Cardiac septum (tissue), 1 donor: ENCODE results near the gene FANCE. TPM values are rescaled to one million over a fixed set of nuclear protein-coding genes. Genes with fewer than 3 reads are reported as not detected.

Experiments
- DNase-seq: peaks from one replicate; pipeline ENCODE4 v3.0.0-alpha.2; 2020; ENCODE audit warnings: low spot score
- intact Hi-C: fragments of 100-400 bp; cut with DNase I; formaldehyde crosslinking; loops from one replicate; pipeline ENCODE4 v1.14.0; 2022
- total RNA-seq: library from RNA; stranded (reverse); fragmentation: NEBNext Ultra II Directional; extraction: Animal tissue kit (Norgen Biotek cat#: 25700); gene quantifications from one replicate; pipeline ENCODE4 v1.2.1, GENCODE V29; 2021
- donor health status: DM: no; HTN: no; CAD: no.

The FANCE gene
- total RNA-seq, 1 donor from 2014 or later: 2.9 TPM

DNA sequence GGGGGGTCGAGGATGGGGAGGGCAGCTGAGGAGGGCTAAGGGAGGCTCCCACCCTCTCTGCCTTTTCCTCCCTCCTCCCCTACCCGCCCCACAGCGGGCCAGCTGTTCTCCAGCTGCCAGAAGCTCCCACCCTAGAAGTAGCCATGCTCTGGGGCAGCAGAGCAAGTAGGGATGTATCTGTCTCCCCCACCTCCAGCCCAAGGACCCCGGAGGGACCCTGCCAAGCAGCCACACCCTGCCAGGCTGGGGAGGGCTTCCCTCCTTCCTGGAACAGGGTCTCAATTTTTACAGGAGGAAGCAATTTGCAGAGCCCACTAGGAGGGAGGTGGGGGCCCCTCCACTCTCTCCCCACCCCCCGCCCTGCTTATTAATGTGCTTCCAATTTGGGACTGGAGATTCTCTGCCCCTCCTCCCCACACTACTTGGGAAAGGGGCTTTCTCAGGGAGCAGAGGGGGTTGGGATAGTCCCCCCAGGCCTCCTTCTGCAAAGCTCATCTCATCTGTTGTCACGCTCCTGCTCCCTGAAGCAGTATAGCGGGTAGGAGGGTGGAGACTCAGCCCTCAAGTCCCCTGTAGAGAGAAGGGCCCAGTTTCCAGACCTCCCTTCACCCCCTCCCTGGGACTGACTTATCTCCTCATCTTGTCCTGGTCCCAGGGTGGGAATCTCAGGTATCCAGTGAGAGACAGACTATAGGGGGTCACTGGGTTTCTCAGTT, 40.3 kb downstream of the FANCE start:
- DNase-seq: no peak
- intact Hi-C loops: no loop called here

DNA sequence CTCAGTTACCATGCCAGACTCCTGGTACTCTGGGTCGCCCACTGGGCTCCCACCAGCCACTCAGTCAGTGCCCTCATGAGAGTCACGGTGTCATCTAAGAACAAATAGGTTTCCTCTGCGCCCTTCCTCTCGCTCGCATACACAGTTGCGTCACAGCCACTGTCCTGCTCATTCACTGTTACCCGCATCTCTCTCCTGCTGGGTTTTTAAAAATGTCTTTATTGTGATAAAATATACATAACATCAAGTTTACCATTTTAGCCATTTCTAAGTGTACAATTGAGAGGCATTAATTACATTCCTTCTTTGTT, 40.8 kb downstream of the FANCE start:
- intact Hi-C loops: no loop called here
- no peak for DNase-seq

DNA sequence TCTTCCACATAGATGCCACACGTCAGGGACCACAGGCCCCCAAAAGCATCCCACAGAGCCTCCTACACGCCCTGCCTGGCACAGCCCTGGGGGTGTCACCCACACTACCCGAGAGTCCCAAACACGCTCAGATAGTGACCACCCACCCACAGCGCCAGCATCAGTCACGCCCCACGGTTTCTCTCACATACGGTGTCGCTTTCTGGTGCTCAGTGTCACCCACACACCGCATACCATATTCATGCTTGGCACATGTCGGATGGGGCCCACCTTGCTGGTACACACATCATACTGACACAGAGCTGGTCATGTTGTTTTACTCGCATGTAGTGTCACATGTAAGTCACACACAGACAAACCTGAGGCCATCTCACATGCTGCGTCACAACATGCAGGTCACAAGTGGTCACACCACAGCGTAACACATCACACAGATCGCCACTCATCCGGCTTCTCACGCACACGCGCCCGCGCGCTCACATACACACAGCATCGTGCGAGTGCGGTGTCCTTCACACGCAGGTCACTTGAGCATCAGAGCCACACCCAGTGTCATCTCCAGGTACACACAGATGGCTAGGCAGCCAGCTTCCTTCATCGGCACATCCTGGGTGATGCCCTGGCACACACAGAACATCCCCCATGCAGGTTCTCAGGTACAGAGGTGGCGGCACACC, 41.3 kb downstream of the FANCE start:
- DNase-seq: no peak
- intact Hi-C loops: no loop called here

DNA sequence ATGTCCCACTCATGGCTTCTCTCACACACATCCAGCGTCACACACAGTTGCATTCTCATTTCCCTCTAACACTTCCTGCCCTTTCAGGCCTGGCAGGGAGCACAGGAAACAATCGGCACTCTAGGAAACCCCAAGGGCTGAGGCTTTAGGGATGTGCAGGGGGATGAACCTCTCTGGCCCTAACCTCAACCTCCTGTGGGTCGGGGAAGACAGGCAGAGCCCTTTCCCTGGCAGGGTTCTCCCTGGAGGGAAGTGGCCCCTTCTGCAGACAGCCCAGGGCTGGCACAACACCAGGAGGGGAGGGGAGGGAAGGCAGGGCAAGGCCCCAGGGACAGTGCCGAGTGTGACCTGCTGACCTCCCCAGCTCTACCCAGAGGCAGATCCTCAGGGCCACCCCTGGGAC, 42.0 kb downstream of the FANCE start:
- no peak for DNase-seq
- intact Hi-C loops: no loop called here

DNA sequence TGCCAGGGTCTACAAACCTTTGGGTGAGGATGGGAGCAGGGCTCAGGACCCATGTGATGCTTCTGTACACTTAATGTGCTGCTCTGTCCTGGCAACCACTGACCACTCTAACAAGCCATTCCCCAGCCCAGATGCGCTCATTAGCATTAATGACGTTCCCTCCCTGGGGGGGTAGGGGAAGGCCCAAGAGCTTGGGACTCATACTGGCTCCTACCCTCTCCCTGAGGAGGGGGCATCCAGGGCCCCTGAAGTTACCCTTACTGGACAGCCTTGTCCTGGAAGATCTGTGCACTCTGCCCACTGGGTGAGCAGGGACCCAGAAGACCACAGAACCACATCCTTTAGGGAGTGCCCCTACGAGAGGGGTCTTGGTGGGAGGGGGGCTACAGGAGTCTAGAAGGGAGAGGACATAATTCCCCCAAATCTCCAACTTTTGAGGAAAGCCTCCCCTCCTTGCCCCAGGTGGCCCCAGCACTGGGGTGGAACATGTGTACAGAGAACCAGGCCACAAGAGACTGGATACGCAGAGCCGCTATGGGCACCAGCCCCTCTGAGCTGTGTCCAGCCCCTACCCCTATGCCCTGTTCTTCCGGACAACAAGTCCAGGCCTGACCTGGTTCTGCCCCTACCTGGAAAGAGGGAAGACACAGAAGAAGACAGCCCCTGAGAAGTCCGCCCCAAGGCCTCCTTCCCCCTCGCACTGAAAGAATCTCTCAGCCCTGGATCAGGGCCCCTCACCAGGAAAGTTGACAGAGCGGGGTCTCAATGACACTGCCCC, 43.3 kb downstream of the FANCE start:
- intact Hi-C loops: no loop called here
- no peak for DNase-seq

DNA sequence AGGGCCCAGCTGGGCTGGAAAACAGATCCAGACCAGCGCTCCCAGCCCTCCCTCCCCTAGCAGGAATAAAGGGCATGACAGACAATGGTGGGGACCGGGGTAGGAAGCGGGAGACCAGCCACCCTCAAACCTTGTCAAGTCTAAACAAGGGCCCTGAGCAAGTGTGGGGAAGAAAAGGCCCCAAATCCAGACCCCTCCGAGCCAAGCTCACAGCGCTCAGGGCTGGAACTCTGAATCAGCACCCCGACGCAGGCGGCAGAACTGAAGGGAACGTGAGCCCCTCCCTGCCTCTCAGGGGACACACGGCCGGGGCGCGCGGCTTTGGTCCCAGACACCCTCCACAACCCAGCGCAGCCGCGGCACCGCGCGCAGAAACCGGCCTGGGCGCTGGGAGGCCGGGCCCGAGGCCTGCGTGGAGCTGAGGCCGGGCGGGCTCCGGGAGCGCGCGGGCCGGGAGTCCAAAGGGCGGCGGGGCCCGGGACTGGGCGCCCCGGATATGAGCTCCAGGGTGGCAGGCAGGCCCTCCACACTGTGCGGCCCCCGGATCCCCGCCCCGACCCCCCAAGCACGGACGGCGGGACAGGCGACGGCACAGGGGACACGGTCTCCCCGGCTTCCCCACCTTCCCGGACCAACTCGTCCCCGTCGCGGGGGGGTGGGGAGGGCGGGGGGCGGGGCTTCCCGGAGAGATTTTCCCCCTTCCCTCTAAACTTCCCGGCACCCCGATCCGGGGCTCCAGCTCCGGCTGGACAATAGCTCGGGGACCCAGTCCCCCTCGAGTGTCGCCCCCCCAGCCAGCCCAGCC, 44.1 kb downstream of the FANCE start:
- no peak for DNase-seq
- intact Hi-C loops: no loop called here

DNA sequence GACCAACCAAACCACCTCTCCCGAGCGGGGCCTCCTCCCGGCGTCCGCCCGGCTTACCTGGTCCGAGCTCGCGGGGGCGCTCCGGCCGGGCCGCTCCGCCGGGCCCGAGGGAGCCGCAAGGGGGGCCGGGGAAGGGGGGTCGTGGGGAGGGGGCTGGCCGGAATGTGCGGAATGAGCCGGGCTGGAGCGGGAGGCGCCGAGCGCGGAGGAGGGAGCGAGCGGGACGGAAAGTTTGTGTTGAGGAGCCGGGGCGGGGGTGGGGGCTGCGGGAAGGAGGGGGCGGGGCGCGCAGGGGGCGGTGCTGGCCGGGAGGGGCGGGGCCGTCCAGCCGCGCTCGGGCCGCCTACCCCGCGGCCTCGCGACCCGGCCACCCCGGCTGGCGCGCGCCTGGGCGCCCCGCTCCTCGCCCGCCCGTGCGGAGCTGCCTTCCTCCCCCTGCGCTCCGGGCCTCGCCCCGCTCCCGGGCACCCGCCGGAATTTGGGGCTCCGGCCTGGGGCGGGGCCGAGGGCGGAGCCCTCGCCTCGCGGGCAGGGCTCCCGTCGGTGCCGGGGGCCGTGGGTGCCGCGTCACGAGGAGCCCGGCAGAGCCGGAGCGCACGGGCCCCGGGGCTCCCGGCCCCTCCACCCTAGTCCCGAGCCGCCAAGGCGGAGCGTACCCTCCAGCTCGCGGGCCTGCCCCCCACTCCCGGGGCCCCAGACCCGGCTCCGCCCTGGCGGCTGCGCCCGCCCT, 44.9 kb downstream of the FANCE start, which contains the start of gene TEAD3:
TSS of gene TEAD3 (minus strand) at position 239 of the 730 bp plus-strand sequence.
- intact Hi-C loops: no loop called here
- DNase-seq: no peak

DNA sequence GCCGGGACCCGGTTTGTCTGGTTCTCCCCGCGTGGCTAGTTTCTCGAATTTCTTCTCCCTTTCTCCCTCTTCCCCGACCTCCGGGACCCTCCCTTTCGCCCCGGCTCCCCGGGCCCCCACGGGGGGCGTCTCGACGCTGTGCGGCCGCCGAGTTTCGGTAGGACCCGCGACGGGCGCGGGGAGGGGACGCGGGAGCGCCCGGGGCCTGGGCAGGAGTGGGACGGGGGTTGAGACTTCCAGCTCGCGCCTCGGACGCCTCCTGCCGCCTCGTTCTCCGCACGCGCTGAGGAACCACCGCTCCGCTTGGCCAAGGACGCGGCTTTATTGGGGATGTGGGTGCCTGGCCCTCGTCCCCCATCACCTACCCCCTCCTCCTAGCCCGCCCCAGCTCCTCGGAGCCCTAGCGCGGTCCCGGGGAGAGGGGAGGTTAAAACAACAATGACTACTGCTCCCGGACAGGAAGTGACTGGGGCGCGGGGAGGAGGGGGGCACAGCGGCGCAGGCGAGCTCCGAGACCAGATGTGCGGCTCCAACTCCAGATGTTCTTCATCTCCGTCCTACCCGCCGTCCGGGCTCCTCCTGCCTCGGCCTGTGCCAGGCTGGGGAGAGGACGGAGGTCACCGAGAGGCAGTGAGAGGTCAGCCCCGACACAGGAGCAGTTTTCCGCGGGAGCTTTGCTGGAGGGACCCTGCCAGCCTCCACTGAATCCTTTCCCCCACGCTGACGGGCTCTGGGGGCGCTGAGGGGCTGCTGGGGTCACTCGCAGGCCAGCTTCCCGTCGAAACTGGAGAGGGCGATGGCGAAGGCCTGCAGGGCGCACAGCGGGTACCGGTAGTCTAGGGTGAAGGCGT, 45.7 kb downstream of the FANCE start:
- DNase-seq: peak; percentile 84
- intact Hi-C loops: no loop called here

DNA sequence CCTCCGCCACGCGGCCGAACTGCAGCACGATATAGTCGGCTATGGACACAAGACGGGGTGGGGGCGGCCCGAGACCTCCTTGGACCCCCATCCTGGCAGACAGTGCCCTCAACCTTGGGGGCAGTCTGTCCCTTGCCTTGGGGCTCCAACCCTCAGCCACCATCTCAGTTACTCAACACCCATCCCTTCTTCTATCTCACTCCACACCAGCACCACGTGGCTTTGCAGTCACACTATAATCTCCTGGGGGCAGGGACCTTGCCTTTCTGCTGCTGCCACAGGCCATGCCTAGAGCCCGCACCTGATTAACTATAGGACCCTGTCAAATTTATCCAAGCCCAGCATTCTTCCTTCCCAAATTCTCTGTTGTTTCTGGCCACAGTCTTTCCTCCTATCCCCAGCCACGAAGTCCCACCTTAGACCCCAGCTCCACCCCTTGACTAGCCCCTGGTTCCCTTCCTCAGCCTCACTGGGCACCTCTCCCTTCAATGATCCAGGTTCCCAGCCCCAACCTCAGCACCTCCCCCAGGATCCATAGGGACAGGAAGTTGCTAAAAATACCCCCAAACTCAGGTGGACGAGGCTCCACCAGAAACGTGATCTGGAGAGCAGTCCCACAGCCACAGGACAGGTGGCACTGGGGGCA, 46.4 kb downstream of the FANCE start:
- DNase-seq: no peak
- intact Hi-C loops: no loop called here

DNA sequence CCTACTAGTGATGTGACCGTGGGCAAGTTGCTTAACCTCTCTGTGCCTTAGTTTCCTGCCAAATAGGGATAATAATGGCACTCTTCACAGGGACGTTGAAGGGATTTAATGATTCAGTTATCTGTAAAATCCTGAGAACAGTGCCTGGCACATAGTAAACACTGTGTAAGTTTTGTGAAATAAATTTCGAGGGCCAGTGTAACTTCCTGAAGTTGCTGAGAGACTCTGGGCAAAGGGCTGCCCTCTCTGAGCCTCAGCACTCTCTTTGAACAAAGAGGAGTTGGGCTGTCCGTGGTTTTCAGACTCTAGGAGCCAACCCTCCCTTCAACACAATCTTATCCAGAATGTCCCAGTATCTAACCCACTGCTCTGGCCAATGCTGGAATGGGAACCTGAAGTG, 47.2 kb downstream of the FANCE start:
- intact Hi-C loops: no loop called here
- no peak for DNase-seq

DNA sequence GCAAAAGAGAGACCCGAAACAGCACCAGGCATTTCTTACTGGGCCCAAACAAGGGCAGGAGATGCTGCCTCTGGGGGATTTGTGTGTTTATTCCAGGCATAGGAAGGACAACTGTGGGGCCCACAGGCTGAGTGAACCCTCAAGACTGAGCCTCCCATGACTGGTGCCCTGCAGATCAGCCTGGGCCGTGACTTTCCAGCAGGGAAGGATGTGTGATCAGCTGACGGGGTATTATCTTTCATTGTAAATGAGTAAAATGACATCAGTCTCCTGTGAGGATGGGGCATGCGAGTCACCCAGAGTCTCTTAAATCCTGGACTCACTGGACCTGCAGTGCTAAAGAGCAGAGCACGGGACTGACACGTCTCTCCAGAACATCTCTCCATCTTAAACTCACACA, 48.6 kb downstream of the FANCE start:
- no peak for DNase-seq
- intact Hi-C loops: no loop called here

DNA sequence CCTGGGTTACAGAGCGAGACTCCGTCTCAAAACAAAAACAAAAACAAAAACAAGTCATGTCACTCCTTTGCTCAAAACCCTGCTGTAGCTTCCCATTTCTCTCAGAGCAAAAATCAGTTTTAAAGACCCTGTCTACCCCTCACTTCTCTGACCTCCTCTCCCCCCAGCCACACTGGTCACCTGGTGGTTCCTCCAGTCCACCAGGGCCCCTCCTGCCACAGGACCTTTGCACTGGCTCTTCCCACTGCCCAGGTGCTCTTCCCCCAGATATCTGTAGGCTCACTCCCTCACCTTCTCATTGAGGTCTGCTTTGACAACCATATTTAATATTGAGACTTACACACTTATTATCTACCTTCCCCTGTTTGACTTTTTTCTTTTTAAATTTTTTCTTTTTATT, 49.6 kb downstream of the FANCE start:
- no peak for DNase-seq
- intact Hi-C loops: no loop called here

DNA sequence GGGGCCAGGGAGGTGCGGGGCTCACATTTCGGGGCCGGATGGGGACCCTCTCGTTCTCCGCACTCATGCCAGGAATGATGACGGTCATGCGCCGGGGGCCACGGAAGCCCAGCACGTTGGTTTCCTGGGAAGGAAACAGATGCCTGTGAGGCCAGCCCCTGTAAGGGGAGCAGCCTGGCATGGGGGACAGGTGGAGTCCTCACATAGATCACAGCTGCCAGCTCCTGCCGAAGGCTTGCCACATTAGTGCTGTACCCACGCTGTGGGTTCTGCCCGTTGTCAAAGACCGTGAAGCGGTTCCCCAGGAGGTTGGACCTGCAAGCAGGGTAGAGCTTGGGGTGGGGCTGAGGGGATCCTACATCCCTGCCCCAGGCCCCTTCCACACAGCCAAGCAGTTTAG, 51.4 kb downstream of the FANCE start:
- intact Hi-C loops: no loop called here
- no peak for DNase-seq

DNA sequence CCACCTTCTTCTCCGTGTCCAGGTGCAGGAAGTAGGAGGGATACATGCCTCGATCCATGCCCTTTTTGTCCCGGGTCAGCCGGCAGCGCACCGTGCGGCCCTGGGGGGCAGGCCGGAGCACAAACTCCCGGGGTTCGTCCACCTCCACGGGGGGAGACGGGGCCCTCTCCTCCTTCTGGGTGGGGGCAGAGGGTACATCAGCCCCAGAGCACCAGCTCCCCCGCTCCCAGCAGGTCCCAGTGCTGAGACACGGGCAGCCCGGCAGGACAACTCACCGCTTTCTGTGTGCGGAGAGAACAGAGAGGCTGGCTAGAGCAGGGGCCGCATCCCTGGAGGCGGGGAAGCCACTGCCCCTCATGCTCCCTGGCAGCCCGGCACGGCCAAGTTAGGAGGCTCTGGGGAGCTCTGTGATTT, 53.9 kb downstream of the FANCE start:
- DNase-seq: no peak
- intact Hi-C loops: no loop called here

DNA sequence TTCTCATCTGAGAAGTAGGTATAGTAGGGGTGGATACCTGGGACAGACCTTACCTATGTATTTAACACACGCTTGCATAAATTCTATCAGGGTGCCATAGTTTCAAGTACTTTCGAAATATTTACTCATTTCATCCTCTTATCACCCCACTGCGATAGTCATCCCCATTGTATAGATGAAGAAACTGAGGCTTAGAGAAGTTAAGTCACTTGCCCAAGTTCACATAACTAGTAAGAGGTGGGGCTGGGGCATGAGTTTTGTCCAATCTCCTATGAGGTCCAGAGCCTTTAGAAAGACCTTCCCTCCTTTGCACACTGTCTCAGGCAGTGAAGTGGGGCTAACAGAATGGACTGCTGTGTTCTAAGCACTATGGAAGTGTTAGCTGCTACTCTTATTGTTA, 54.4 kb downstream of the FANCE start:
- no peak for DNase-seq
- intact Hi-C loops: no loop called here

DNA sequence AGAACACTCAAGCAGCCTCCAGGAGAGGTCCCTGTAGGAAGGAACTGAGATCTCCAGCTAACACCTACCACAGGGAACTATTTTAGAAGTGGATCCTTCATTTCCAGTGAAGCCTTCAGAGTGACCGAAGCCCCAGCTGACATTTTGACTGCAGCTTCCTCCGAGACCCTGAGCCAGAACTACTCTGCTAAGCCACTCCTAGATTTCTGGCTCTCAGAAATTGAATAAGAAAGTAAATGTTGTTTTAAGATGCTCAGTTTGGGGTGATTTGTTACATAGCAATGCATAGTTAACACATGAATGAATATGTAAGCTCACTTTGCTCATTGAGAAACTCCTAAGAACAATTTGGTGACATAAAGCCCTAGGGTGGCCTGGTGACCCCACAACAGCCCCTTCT, 55.1 kb downstream of the FANCE start:
- DNase-seq: no peak
- intact Hi-C loops: no loop called here

DNA sequence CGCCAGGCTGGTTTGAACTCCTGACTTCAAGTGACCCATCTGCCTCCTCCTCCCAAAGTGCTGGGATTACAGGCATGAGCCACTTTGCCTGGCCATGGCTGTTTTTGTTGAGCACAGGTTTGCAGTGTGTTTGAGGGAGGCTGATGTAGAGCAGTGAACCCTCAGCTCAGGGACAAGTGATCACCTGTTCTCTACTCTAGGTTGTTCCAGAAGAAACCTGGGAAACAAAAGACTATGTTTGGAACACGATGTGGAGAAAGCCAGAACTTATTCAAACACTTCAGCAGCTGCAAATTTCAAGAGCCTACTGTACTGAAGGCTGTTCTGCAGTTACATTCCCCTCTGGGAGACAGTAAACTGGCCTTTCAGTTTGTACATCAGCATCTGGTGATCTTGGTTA, 55.9 kb downstream of the FANCE start:
- intact Hi-C loops: no loop called here
- DNase-seq: no peak

DNA sequence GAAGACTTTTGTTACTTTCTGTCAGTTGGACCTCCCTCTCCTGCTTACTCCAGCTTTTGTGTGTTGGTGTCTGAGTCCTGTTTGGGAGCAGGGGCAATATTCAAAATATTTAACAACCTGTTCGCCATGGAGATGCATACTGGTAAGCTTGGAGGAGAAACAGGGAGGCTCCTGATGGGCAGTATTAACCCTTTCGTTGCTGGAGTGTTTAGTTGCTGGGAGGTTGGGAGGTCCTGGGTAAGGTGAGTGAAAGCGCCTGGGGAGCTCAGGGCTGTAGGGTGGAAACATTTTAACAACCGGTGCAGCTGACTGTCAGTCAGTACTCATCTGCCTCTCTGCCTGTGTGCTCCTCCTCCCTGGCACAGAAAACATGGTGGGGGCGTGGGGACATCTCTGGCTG, 56.4 kb downstream of the FANCE start:
- DNase-seq: no peak
- intact Hi-C loops: no loop called here
